Osteocyte (in vitro differentiated cells): Measurements from ENCODE around the gene GRIK4. TPM values are rescaled to one million over a fixed set of nuclear protein-coding genes. Genes with fewer than 3 reads are reported as not detected.

Experiments
- DNase-seq: peaks from one replicate; pipeline ENCODE4 v3.0.0; 2021; ENCODE audit warnings: mixed read lengths; ENCODE audit not compliant: unreplicated experiment; ENCODE audit errors: extremely low spot score
- H3K27ac Mint-ChIP-seq: one replicate; pipeline ENCODE4 v1.8.0; 2021; ENCODE audit warnings: mild to moderate bottlenecking, mixed read lengths; ENCODE audit not compliant: unreplicated experiment
- H3K27me3 Mint-ChIP-seq: one replicate; pipeline ENCODE4 v1.8.0; 2021; ENCODE audit warnings: mixed read lengths; ENCODE audit not compliant: unreplicated experiment
- H3K36me3 Mint-ChIP-seq: one replicate; pipeline ENCODE4 v1.8.0; 2021; ENCODE audit warnings: mixed read lengths; ENCODE audit not compliant: unreplicated experiment
- H3K4me1 Mint-ChIP-seq: one replicate; pipeline ENCODE4 v1.8.0; 2021; ENCODE audit warnings: mixed read lengths; ENCODE audit not compliant: unreplicated experiment
- H3K4me3 Mint-ChIP-seq: one replicate; pipeline ENCODE4 v1.8.0; 2021; ENCODE audit warnings: mild to moderate bottlenecking, moderate library complexity, mixed read lengths; ENCODE audit not compliant: unreplicated experiment
- H3K9me3 Mint-ChIP-seq: one replicate; pipeline ENCODE4 v1.8.0; 2021; ENCODE audit warnings: mixed read lengths; ENCODE audit not compliant: unreplicated experiment
- CTCF ChIP-seq: fragments of 200-600 bp; sonication (generic); IDR thresholded peaks from 2 replicates; pipeline ENCODE4 v1.5.0; 2021; ENCODE audit warnings: antibody characterized with exemption, mild to moderate bottlenecking, moderate library complexity
- total RNA-seq: library from RNA; stranded (reverse); gene quantifications from 2 replicates; pipeline ENCODE4 v1.2.1, GENCODE V29; 2021

The GRIK4 gene
- total RNA-seq, 1 donor from 2014 or later, result 0.11 TPM

DNA sequence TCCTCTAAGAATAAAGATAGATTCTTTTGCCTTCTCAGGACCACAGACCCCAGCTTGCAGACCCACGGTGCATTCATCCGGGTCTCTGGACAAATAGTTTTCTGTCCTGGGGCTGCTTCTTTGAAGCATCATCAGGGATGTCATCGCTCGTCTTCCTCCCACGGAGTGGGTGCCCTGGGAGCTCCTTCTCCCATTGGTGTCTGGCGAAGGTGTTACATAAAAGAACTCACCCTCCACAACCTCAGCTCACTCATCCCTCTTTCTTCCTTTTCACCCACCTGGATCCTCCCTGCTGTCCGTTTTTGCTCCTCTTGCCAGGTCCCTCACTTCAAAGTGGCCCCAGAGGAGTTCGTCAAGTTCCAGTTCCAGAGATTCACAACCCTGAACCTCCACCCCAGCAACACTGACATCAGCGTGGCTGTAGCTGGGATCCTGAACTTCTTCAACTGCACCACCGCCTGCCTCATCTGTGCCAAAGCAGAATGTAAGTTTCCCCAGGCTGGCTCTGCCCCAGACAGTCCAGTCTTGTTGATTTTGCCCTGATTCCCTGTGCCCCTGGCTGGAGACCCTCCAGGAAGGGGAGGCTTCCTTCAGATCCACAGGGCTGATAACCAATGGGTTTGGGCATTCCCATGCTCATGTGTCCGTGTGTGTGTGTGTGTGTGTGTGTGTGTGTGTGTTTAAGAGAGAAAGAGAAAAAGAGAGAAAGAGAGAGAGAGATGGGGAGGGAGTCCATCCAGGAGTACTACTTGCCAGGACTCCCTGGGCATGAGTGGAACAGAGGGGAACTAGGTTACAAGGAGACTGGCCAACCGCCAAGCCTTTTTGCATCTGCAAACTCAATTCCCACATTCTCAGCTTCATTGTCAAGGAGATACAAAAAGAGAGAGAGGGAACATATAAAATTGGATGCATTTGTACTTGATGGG lies 308.2 kb downstream of the GRIK4 start:
- Mint-ChIP-seq H3K27me3 (peaks cover 9% of the 10 kb centered on the region), H3K27ac (no peak overlapping the region), H3K9me3 (no peaks in the 10 kb centered on the region), H3K4me1 (no peaks in the 10 kb centered on the region), H3K36me3 (no peaks in the 10 kb centered on the region), H3K4me3 (no peak overlapping the region)
- TF ChIP-seq CTCF, result no peak
- no peak for DNase-seq

DNA sequence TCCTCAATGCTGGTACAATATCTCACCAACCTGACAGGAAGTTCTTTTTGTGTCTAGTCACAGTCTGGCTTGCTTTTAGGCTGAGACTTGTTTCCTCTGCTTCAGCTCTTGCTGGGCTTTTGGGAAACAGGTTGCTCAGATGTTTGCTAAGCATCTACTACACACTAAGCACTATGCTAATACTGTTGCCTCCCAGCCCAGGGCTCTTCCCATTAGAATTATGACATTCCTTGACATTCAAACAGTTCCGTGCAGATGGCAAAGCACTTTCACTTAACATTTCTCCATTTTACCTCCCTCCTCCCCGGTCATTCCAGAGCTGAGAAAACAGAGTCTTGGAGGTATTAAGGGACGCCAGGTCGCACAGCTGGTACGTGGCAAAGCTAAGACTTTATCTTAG lies 311.6 kb downstream of the GRIK4 start:
- no peaks in the 10 kb centered on the region for H3K9me3 Mint-ChIP-seq
- H3K36me3 Mint-ChIP-seq, result no peaks in the 10 kb centered on the region
- no peak overlapping the region for H3K27ac Mint-ChIP-seq
- H3K4me3 Mint-ChIP-seq, result no peak overlapping the region
- H3K4me1 Mint-ChIP-seq, result no peaks in the 10 kb centered on the region
- DNase-seq, result no peak
- H3K27me3 Mint-ChIP-seq, result peaks cover 9% of the 10 kb centered on the region
- no peak for TF ChIP-seq CTCF

DNA sequence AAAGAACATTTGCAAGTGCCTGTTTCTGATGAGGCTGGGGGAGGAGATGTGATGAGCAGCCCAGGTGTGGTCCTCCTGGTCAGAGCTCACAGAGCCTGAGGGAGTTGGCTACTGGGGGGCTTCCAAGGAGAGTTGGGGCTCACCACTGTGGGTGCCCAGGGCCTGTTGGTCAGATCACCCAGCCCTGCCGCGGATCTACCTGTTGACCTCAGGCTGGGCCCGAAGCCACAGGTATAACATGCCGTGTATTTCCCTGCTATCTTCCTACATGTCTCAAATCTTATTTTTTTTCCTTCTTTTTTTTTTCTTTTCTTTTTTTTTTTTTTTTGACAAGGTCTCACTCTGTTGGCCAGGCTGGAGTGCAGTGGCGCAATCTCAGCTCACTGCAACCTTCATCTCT lies 312.7 kb downstream of the GRIK4 start:
- no peak overlapping the region for H3K4me3 Mint-ChIP-seq
- H3K27me3 Mint-ChIP-seq, result peaks cover 3% of the 10 kb centered on the region
- no peaks in the 10 kb centered on the region for H3K36me3 Mint-ChIP-seq
- no peak for DNase-seq
- no peak for TF ChIP-seq CTCF
- no peaks in the 10 kb centered on the region for H3K4me1 Mint-ChIP-seq
- H3K9me3 Mint-ChIP-seq, result no peaks in the 10 kb centered on the region
- no peak overlapping the region for H3K27ac Mint-ChIP-seq

GRCh38 chr11:120827198-120827597 lies 315.6 kb downstream of the GRIK4 start:
- no peaks in the 10 kb centered on the region for H3K9me3 Mint-ChIP-seq
- no peaks in the 10 kb centered on the region for H3K27me3 Mint-ChIP-seq
- H3K4me3 Mint-ChIP-seq, result no peak overlapping the region
- TF ChIP-seq CTCF, result no peak
- H3K27ac Mint-ChIP-seq, result no peak overlapping the region
- no peak for DNase-seq
- H3K36me3 Mint-ChIP-seq, result no peaks in the 10 kb centered on the region
- no peaks in the 10 kb centered on the region for H3K4me1 Mint-ChIP-seq

- Mint-ChIP-seq H3K4me1 (no peaks in the 10 kb centered on the region), H3K36me3 (no peaks in the 10 kb centered on the region), H3K9me3 (no peaks in the 10 kb centered on the region), H3K27ac (no peak overlapping the region), H3K4me3 (no peak overlapping the region), H3K27me3 (peaks cover 3% of the 10 kb centered on the region)
- no peak for DNase-seq
- TF ChIP-seq CTCF, result no peak
These were observed 316.3 kb downstream of the GRIK4 start for GRCh38 chr11:120827820-120828219.
